Skeletal muscle satellite cell (primary cell): ENCODE results near the gene TMEM158.
A peak's percentile ranks its signal among the peaks of the same experiment; 100 is the strongest.

Source experiments
- H3K27me3 ChIP-seq: 2 replicates; pipeline ENCODE4 v1.7.0; 2013; ENCODE audit warnings: low read length; ENCODE audit not compliant: control insufficient read depth, insufficient read depth
- H3K36me3 ChIP-seq: 2 replicates; pipeline ENCODE4 v1.7.0; 2013; ENCODE audit warnings: mild to moderate bottlenecking, control low read depth, low read length; ENCODE audit not compliant: insufficient read depth
- H3K4me1 ChIP-seq: 2 replicates; pipeline ENCODE4 v1.7.0; 2013; ENCODE audit warnings: low read length; ENCODE audit not compliant: control insufficient read depth, insufficient read depth
- H3K4me2 ChIP-seq: 2 replicates; pipeline ENCODE4 v1.7.0; 2013; ENCODE audit warnings: mild to moderate bottlenecking, low read length
- H3K4me3 ChIP-seq: 2 replicates; pipeline ENCODE4 v1.7.0; 2013; ENCODE audit warnings: low read length
- H3K9ac ChIP-seq: 2 replicates; pipeline ENCODE4 v1.7.0; 2013; ENCODE audit warnings: mild to moderate bottlenecking, low read depth, low read length, moderate library complexity
- H3K9me3 ChIP-seq: replicated peaks from 2 replicates; pipeline ENCODE4 v1.7.0; 2013; ENCODE audit warnings: mild to moderate bottlenecking, control low read depth, low read length

The TMEM158 gene

DNA sequence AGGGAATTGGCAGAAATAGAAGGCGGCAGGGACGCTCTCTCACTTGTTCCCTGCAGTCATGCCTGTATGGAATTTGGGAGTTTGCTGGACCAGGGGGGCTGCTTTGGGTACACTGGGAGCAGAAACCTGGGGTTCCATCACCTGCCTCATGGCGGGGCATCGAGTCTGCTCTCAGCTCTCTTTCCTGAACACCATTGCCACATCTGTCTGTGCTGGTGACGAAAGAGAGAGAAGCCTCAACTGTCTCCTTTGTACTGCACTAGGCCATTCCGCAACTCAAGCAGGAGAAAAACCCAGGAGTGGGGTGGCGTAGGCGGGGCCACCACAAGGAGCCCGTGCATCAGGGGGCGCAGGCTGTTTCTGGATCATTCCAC is 14.0 kb downstream of the TMEM158 start:
- H3K4me2 ChIP-seq: no peak overlapping the region
- H3K27me3 ChIP-seq: no peaks in the 10 kb centered on the region
- no peaks in the 10 kb centered on the region for H3K9me3 ChIP-seq
- peaks cover 3% of the 10 kb centered on the region for H3K4me1 ChIP-seq
- H3K4me3 ChIP-seq: no peak overlapping the region
- no peak overlapping the region for H3K9ac ChIP-seq
- H3K36me3 ChIP-seq: no peaks in the 10 kb centered on the region

DNA sequence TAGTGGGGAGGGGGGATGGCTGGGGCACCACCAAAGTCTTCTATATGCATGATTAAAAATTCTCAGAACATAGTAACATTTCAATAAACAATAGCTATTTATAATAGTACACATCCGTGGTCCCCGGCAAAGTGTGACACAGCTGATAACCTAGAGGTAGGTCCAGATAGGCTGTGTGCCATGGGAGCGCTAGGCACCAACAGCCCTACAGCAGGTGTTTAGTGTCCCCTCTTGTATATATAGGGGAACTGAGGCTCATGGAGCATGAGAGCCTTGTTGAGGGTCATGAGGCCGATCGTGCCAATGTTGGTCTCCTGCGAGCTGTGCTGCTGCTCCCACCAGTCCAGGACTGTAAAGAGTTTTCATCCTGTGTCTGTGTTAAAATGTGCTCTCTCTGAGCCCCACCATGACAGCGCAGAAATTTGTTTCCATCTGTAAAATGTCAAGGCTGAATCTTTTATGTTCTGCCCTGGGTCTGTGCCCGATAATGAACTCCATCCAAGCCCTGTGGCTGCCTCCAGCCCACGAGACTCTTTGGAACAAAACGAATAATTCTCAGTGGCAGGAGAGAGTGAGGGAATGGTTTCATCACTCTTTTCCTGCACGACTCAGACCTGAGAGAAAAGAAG is 14.5 kb downstream of the TMEM158 start:
- Histone ChIP-seq H3K4me3 (no peak overlapping the region), H3K27me3 (no peaks in the 10 kb centered on the region), H3K4me2 (no peak overlapping the region), H3K9me3 (no peaks in the 10 kb centered on the region), H3K36me3 (no peaks in the 10 kb centered on the region), H3K9ac (no peak overlapping the region), H3K4me1 (peaks cover 3% of the 10 kb centered on the region)

DNA sequence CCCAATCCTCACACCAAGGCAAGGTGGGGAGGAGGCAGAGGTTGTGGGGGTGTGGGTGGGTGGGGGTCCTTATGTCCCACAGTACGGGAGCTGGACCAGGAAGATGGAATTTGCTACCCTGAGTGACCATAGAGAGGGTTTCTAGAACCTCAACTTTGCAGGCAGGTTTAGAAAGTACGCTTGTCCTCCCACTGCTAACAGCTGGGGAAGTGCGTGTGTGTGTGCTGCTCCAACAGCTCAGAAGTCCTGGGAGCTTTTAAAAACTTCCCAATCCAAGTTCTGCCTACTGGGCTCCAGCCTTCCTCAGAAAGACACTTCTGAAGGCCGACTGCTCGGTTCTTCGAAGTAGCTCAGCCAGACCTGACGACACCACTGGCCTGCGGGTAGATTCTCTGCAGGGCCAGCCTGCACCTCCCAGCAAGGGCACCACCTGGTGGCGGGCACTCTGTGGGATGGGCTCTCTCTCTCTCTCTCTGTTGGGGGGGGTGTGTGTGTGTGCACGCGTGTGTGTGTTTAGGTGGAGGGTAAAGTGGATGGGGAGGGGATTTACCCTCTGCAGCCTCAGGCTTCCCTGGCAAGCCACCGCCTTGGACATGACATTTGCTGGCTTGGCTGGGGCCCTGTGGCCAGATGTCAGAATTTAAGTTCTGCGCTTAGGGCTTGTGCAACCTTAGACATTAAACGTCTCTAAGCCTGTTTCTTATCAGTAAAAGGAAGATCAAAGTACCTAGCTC is 15.6 kb downstream of the TMEM158 start:
- no peak overlapping the region for H3K9ac ChIP-seq
- no peak overlapping the region for H3K4me3 ChIP-seq
- H3K27me3 ChIP-seq: no peaks in the 10 kb centered on the region
- no peaks in the 10 kb centered on the region for H3K36me3 ChIP-seq
- H3K4me1 ChIP-seq: peaks cover 3% of the 10 kb centered on the region
- no peak overlapping the region for H3K4me2 ChIP-seq
- no peaks in the 10 kb centered on the region for H3K9me3 ChIP-seq

DNA sequence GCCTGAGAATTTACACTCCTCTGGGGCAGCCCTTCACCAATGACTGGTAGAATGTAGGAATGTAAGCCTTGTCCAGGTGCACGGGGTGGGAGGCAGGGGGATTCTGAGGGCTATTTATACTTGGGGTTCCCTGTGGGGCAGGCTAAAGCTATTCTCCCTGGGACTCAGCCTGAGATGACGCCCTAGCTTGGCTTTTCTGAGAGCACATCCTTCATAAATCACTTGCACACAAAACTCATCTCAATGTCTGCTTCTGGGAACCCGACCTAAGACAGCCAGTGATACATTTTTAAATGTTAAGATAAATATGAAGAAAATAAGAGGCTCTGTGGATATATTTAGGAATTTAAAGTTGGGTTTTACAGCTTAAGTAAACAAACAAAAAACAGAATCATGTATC is 16.6 kb downstream of the TMEM158 start:
- H3K4me3 ChIP-seq: no peak overlapping the region
- H3K27me3 ChIP-seq: no peaks in the 10 kb centered on the region
- H3K9ac ChIP-seq: no peak overlapping the region
- H3K4me2 ChIP-seq: no peak overlapping the region
- H3K36me3 ChIP-seq: no peaks in the 10 kb centered on the region
- H3K9me3 ChIP-seq: no peaks in the 10 kb centered on the region
- peaks cover 3% of the 10 kb centered on the region for H3K4me1 ChIP-seq

DNA sequence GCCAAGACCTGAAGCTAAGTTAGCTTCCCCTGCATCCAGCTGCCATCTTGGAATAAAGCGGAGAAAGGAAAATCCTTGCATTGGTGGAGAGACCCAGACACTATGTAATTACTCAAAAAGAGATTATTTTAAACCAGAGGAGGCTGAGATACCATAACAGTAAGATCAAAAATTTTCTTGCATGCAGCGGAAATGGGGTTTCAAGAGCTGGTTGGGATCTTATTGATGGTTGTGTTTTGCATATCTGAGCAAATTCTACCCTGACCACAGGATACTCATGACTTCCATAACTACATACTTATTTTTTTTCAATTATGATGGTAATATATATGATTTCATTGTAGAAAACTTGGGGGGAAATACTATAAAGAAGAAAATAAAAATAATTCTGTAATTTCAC is 17.5 kb downstream of the TMEM158 start:
- Histone ChIP-seq H3K4me3 (no peak overlapping the region), H3K9me3 (no peaks in the 10 kb centered on the region), H3K36me3 (no peaks in the 10 kb centered on the region), H3K27me3 (no peaks in the 10 kb centered on the region), H3K9ac (no peak overlapping the region), H3K4me1 (peaks cover 8% of the 10 kb centered on the region), H3K4me2 (no peak overlapping the region)

DNA sequence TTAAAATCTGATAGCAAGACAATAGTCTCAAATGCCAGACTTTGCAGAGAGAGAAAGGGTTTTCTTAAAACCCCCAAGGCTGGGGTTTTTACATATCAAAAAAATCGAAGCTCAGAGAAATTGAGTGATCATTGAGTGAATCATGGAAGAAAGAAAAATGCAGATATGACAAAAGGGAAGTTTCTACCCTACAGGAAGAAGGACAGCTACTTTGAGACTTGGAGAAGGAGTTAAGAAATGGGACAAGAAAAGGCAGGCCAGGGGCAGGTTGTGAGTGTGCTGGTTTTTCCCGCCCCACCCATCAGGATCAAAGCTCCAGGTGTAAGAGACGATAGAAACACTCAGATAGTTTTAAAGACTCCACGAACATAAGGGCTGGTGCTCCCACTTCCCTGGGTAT is 18.6 kb downstream of the TMEM158 start:
- Histone ChIP-seq H3K9ac (no peak overlapping the region), H3K4me2 (no peak overlapping the region), H3K27me3 (no peaks in the 10 kb centered on the region), H3K9me3 (no peaks in the 10 kb centered on the region), H3K36me3 (no peaks in the 10 kb centered on the region), H3K4me1 (peaks cover 8% of the 10 kb centered on the region), H3K4me3 (no peak overlapping the region)

DNA sequence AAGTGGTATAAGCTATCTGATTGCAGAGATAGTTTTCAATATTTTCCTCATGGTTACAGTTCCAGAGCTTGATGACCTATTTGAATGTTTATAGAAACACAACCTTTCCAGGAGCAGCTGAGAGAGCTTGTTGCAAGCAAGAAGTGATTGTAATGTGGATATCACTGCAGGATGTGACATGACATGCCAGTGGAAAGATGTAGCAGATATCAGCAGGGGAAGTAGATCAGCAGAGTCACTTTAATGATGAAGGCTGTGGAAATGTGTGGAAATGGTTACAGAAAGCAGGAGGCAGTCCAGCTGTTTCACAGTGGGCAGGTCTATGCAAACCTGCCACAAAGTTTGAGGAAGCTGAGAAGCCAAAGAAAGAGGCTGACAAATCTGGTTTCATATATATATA is 21.0 kb downstream of the TMEM158 start:
- no peaks in the 10 kb centered on the region for H3K9me3 ChIP-seq
- H3K36me3 ChIP-seq: no peaks in the 10 kb centered on the region
- no peaks in the 10 kb centered on the region for H3K27me3 ChIP-seq
- peaks cover 10% of the 10 kb centered on the region for H3K4me1 ChIP-seq
- H3K4me3 ChIP-seq: no peak overlapping the region
- no peak overlapping the region for H3K9ac ChIP-seq
- H3K4me2 ChIP-seq: no peak overlapping the region

GRCh38 chr3:45204136-45204535 is 22.0 kb downstream of the TMEM158 start:
- no peaks in the 10 kb centered on the region for H3K27me3 ChIP-seq
- H3K4me1 ChIP-seq: peaks cover 20% of the 10 kb centered on the region
- H3K9me3 ChIP-seq: no peaks in the 10 kb centered on the region
- H3K4me3 ChIP-seq: no peak overlapping the region
- no peak overlapping the region for H3K9ac ChIP-seq
- no peak overlapping the region for H3K4me2 ChIP-seq
- H3K36me3 ChIP-seq: no peaks in the 10 kb centered on the region

GRCh38 chr3:45199837-45200648 is 26.0 kb downstream of the TMEM158 start:
- Histone ChIP-seq H3K4me2 (peak overlapping the region; percentile 49), H3K9me3 (no peaks in the 10 kb centered on the region), H3K4me1 (peaks cover 21% of the 10 kb centered on the region), H3K4me3 (peak overlapping the region; percentile 23), H3K27me3 (no peaks in the 10 kb centered on the region), H3K36me3 (no peaks in the 10 kb centered on the region), H3K9ac (no peak overlapping the region)

DNA sequence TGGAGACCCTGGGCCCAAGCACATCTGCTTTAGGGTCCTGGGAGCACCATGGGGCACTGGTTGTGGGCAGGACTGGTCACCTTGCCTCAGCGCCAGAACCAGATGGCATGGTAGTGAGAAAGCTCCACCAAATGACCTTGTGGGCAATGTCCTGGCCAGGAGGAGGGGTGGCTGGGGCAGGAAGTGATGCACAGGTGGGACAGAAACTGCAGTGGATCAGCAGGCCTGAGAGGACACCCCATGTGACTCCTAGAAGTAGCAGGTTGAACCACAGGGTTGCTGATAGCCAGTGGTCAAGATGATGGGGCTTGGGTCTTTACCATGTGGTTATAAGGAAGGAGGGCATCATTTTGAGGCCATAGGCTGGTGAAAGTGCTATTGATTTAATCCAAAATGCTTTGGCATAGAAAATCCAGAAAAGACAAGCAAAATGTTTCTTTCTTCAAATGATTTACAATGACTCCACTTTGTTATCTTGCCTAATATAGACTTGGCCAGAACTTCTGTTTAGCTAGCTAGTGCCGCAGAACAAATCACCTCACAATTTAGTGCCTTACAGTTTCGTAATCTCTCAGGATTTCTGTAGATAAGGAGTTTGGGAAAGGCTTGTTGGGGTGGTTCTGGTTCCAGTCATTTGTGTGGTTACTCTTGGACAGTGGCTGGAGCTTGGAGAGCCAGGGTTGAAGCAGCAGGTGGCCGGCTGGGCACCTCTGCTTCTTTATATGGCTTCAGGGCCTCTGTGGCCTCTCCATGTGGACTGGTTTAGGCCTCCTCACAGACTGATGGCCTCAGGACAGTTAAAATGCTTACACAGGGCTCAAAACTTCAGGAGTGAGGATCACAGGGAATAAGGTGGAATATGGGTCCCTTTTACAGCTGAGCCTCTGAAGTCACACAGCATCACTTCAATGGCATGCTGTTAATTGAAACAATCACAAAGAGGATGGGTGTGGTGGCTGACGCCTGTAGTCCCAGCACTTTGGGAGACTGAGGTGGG is 27.5 kb downstream of the TMEM158 start:
- no peak overlapping the region for H3K9ac ChIP-seq
- H3K9me3 ChIP-seq: no peaks in the 10 kb centered on the region
- no peaks in the 10 kb centered on the region for H3K27me3 ChIP-seq
- H3K4me2 ChIP-seq: no peak overlapping the region
- H3K4me3 ChIP-seq: no peak overlapping the region
- no peaks in the 10 kb centered on the region for H3K36me3 ChIP-seq
- H3K4me1 ChIP-seq: peaks cover 16% of the 10 kb centered on the region

GRCh38 chr3:45194791-45195190 is 31.3 kb downstream of the TMEM158 start:
- H3K4me2 ChIP-seq: no peak overlapping the region
- no peaks in the 10 kb centered on the region for H3K36me3 ChIP-seq
- H3K9ac ChIP-seq: no peak overlapping the region
- no peaks in the 10 kb centered on the region for H3K9me3 ChIP-seq
- peaks cover 2% of the 10 kb centered on the region for H3K27me3 ChIP-seq
- H3K4me1 ChIP-seq: peaks cover 8% of the 10 kb centered on the region
- no peak overlapping the region for H3K4me3 ChIP-seq
